Putamen (tissue), 1 donor: ENCODE measurements around the gene GBP6.
"Not testable (repeated sequence)": the region's sequence is repeated elsewhere in the genome, so short reads cannot be mapped to it uniquely, and the experiment has no call there.

Experiments used
- DNase-seq: peaks from one replicate; pipeline ENCODE4 v3.0.0-alpha.2; 2016; ENCODE audit warnings: low spot score

Gene GBP6

GRCh38 chr1:89363638-89364536 is at the start of gene GBP6:
Gene GBP6 (plus strand): TSS chr1:89364059. CDS start chr1:89368552, 4,493 bp downstream.
- DNase-seq: no peak

GRCh38 chr1:89322402-89322801 is 41.5 kb upstream of the GBP6 start:
- DNase-seq: no peak

- DNase-seq: no peak
Observed at GRCh38 chr1:89331890-89332289, 32.0 kb upstream of the GBP6 start.

GRCh38 chr1:89332461-89332860 is 31.4 kb upstream of the GBP6 start:
- DNase-seq: no peak

GRCh38 chr1:89335486-89335885 is 28.4 kb upstream of the GBP6 start:
- no peak for DNase-seq

- no peak for DNase-seq
Observed at GRCh38 chr1:89337903-89338302, 26.0 kb upstream of the GBP6 start.

GRCh38 chr1:89339039-89339438 is 24.8 kb upstream of the GBP6 start:
- DNase-seq: no peak

- DNase-seq: not testable (repeated sequence)
Observed at GRCh38 chr1:89345479-89345878, 18.4 kb upstream of the GBP6 start.

GRCh38 chr1:89347296-89347695 is 16.6 kb upstream of the GBP6 start:
- DNase-seq: no peak

GRCh38 chr1:89350298-89350697 is 13.6 kb upstream of the GBP6 start:
- DNase-seq: no peak

GRCh38 chr1:89351597-89352311 is 12.1 kb upstream of the GBP6 start:
- DNase-seq: no peak

GRCh38 chr1:89352421-89352820 is 11.4 kb upstream of the GBP6 start:
- no peak for DNase-seq

- DNase-seq: no peak
Observed at GRCh38 chr1:89354205-89354604, 9.7 kb upstream of the GBP6 start.

GRCh38 chr1:89355056-89355455 is 8.8 kb upstream of the GBP6 start:
- DNase-seq: no peak

- no peak for DNase-seq
Observed at GRCh38 chr1:89356658-89357400, 7.0 kb upstream of the GBP6 start.

- peak; percentile 63 for DNase-seq
Observed at GRCh38 chr1:89358287-89358893, 5.5 kb upstream of the GBP6 start.

GRCh38 chr1:89360716-89361115 is 3.1 kb upstream of the GBP6 start:
- no peak for DNase-seq

GRCh38 chr1:89361681-89362080 is 2.2 kb upstream of the GBP6 start:
- DNase-seq: no peak

- DNase-seq: no peak
Observed at GRCh38 chr1:89363196-89363595, 663 bp upstream of the GBP6 start.

- no peak for DNase-seq
Observed at GRCh38 chr1:89364954-89365550, 1.2 kb downstream of the GBP6 start.

GRCh38 chr1:89367221-89367620 is 3.4 kb downstream of the GBP6 start:
- no peak for DNase-seq

GRCh38 chr1:89369331-89369730 is 5.5 kb downstream of the GBP6 start:
- DNase-seq: no peak
